ENCODE results near the gene CD274. TPM values are rescaled to one million over a fixed set of nuclear protein-coding genes. Genes with fewer than 3 reads are reported as not detected.

CD274 gene
- total and polyA plus RNA-seq, 10 of the 15 experiments (the other 5 are each of a cell fraction or from before 2014, with no cell fraction given), result 9.4 to 128 (median 24.6) TPM

- TF ChIP-seq ETV6 (conservative IDR thresholded peaks at IDR 0.05 in 1 of 2, IDR thresholded peaks at IDR 0.05 in 1 of 2; ENCODE audit: borderline replicate concordance in 1 of 2, low read depth in 1 of 2) (0 out of 4 replicates have a peak, but pooled peaks of 1 of the 2 experiments have one; percentile 38), E2F4 (IDR thresholded peaks at IDR 0.05; ENCODE audit: low read depth, low read length) (no peak), JUND (IDR thresholded peaks at IDR 0.05; ENCODE audit: low read depth, low read length) (no peak), IKZF2 (IDR thresholded peaks at IDR 0.05) (no peak)
Observed at GRCh38 chr9:5512658-5513452, 62.5 kb downstream of the CD274 start (continued).

GRCh38 chr9:5513966-5514616, 63.7 kb downstream of the CD274 start:
- WGBS (ENCODE audit: insufficient coverage, insufficient replicate concordance, low lambda C conversion rate, missing lambda C conversion rate), result 91% methylated on average over 2 of the region's 2 CpGs
- H3K9me3 ChIP-seq (replicated peaks; ENCODE audit: control insufficient read depth, insufficient read depth, low read length), result no peaks in the 10 kb centered on the region
- H3K4me3 ChIP-seq, result peak overlapping the region; percentile 20; the same call in 1 of the 2 replicates
- peaks cover 64% of the 10 kb centered on the region for H3K79me2 ChIP-seq (ENCODE audit: control insufficient read depth, insufficient read depth, low read length)
- POLR2A ChIA-PET, result interaction anchor here (0.6 to 6.8 kb wide), 9 partner anchors 12 to 109 kb away, joined by 3 to 68 read pairs (median 5); no protein-coding TSS in a partner anchor
- no peaks in the 10 kb centered on the region for H3K36me3 ChIP-seq (ENCODE audit: control insufficient read depth in 2 of 2, insufficient read depth in 2 of 2, low read length in 1 of 2)
- H3K27ac ChIP-seq (ENCODE audit: control insufficient read depth, insufficient read depth), result peak overlapping the region; percentile 62
- no peaks in the 10 kb centered on the region for H3K27me3 ChIP-seq (replicated peaks in 1 of 2; ENCODE audit: control insufficient read depth in 2 of 2, insufficient read depth in 2 of 2, low read length in 1 of 2)
- CTCF ChIA-PET, result interaction anchor here (1.1 to 6.5 kb wide), 6 partner anchors 10 to 87 kb away, joined by 3 to 32 read pairs (median 3); partner anchors contain the start of gene CD274
- ATAC-seq, result no peak
- in situ Hi-C loops (cut with MboI) (no loop called here), intact Hi-C loops (cut with micrococcal nuclease; ENCODE audit: unreplicated experiment) (loop anchor here (2.0 to 5.0 kb wide), 3 partner anchors 55 to 527 kb away; partner anchors contain the start of gene JAK2)
- no peak overlapping the region; the same call in 1 of the 2 replicates for H3K9ac ChIP-seq (ENCODE audit: control insufficient read depth, insufficient read depth, low read length)
- peaks cover 53% of the 10 kb centered on the region for H3K4me1 ChIP-seq (ENCODE audit: control insufficient read depth, insufficient read depth, low read length)
- no peaks in the 10 kb centered on the region for H4K20me1 ChIP-seq (ENCODE audit: control insufficient read depth, insufficient read depth)
- peak overlapping the region; percentile 46 for H3K4me2 ChIP-seq (ENCODE audit: control insufficient read depth, insufficient read depth)
- BruUV-seq (replicated peaks), result no TSS peak
- H2AFZ ChIP-seq (ENCODE audit: control insufficient read depth, low read depth, low read length), result no peak overlapping the region
- RAD21 ChIA-PET (ENCODE audit: unreplicated experiment), result interaction anchor here (0.7 to 11.9 kb wide), 14 partner anchors 10 to 76 kb away, joined by 3 to 146 read pairs (median 8); partner anchors contain the start of gene CD274
- no peak for DNase-seq (ENCODE audit: low read depth, low spot score)
- SMC1A ChIA-PET (ENCODE audit: uncharacterized antibody, unreplicated experiment), result interaction anchor here (0.7 to 11.3 kb wide), 18 partner anchors 10 to 313 kb away, joined by 3 to 311 read pairs (median 9); partner anchors contain the start of gene CD274
- FAIRE-seq, result no peak
- peak; percentile 28; the same call in 1 of the 2 replicates for TF ChIP-seq ZNF384 (IDR thresholded peaks at IDR 0.05; ENCODE audit: borderline replicate concordance, low read depth, low read length)
- no peak for TF ChIP-seq SUPT20H (IDR thresholded peaks at IDR 0.05; ENCODE audit: borderline replicate concordance, control insufficient read depth, low read depth, low read length)
- no peak for TF ChIP-seq ZNF24 (IDR thresholded peaks at IDR 0.05)
- TF ChIP-seq SPI1 (IDR thresholded peaks at IDR 0.05; ENCODE audit: borderline replicate concordance, insufficient read depth, low read depth, low read length), result peak; percentile 30; the same call in 1 of the 2 replicates
- no peak for TF ChIP-seq GABPA (IDR thresholded peaks at IDR 0.05; ENCODE audit: low read depth)
- TF ChIP-seq, protein P1, sequence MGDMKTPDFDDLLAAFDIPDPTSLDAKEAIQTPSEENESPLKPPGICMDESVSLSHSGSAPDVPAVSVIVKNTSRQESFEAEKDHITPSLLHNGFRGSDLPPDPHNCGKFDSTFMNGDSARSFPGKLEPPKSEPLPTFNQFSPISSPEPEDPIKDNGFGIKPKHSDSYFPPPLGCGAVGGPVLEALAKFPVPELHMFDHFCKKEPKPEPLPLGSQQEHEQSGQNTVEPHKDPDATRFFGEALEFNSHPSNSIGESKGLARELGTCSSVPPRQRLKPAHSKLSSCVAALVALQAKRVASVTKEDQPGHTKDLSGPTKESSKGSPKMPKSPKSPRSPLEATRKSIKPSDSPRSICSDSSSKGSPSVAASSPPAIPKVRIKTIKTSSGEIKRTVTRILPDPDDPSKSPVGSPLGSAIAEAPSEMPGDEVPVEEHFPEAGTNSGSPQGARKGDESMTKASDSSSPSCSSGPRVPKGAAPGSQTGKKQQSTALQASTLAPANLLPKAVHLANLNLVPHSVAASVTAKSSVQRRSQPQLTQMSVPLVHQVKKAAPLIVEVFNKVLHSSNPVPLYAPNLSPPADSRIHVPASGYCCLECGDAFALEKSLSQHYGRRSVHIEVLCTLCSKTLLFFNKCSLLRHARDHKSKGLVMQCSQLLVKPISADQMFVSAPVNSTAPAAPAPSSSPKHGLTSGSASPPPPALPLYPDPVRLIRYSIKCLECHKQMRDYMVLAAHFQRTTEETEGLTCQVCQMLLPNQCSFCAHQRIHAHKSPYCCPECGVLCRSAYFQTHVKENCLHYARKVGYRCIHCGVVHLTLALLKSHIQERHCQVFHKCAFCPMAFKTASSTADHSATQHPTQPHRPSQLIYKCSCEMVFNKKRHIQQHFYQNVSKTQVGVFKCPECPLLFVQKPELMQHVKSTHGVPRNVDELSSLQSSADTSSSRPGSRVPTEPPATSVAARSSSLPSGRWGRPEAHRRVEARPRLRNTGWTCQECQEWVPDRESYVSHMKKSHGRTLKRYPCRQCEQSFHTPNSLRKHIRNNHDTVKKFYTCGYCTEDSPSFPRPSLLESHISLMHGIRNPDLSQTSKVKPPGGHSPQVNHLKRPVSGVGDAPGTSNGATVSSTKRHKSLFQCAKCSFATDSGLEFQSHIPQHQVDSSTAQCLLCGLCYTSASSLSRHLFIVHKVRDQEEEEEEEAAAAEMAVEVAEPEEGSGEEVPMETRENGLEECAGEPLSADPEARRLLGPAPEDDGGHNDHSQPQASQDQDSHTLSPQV (IDR thresholded peaks at IDR 0.05), result no peak
- TF ChIP-seq SIN3A (IDR thresholded peaks at IDR 0.05; ENCODE audit: low read depth, low read length), result 0 out of 2 replicates have a peak, but pooled peaks have one; percentile 44
- TF ChIP-seq LARP7 (IDR thresholded peaks at IDR 0.05), result no peak
- no peak for TF ChIP-seq MEF2A (IDR thresholded peaks at IDR 0.05; ENCODE audit: insufficient read depth, low read depth, low read length)

All from GM12878 (cell line).